Parathyroid adenoma (tissue), 2 donors: ENCODE measurements around the gene SLC17A9.

Experiments used
- H2AFZ ChIP-seq: fragments of 300-600 bp; sonication (generic); one replicate; pipeline ENCODE4 v1.7.0; 2017; ENCODE audit warnings: antibody characterized with exemption, mild to moderate bottlenecking
- H3K27ac ChIP-seq: fragments of 300-600 bp; sonication (generic); one replicate; pipeline ENCODE4 v1.7.0; 2017
- H3K27me3 ChIP-seq: fragments of 300-600 bp; sonication (generic); one replicate; pipeline ENCODE4 v1.7.0; 2017; ENCODE audit warnings: low read length; ENCODE audit not compliant: control insufficient read depth, insufficient read depth
- H3K36me3 ChIP-seq: fragments of 300-600 bp; sonication (generic); one replicate; pipeline ENCODE4 v1.7.0; 2017; ENCODE audit warnings: low read length; ENCODE audit not compliant: control insufficient read depth, insufficient read depth
- H3K4me1 ChIP-seq: fragments of 300-600 bp; sonication (generic); one replicate; pipeline ENCODE4 v1.7.0; 2017; ENCODE audit warnings: control low read depth
- H3K4me2 ChIP-seq: fragments of 300-600 bp; sonication (generic); one replicate; pipeline ENCODE4 v1.7.0; 2017; ENCODE audit warnings: low read length
- H3K4me3 ChIP-seq: fragments of 300-600 bp; sonication (generic); one replicate; pipeline ENCODE4 v1.7.0; 2017; ENCODE audit warnings: low read depth, low read length
- H3K79me2 ChIP-seq: fragments of 300-600 bp; sonication (generic); one replicate; pipeline ENCODE4 v1.7.0; 2017; ENCODE audit warnings: control low read depth
- H3K9ac ChIP-seq: fragments of 300-600 bp; sonication (generic); one replicate; pipeline ENCODE4 v1.7.0; 2017; ENCODE audit warnings: mild to moderate bottlenecking
- H3K9me3 ChIP-seq: fragments of 300-600 bp; sonication (generic); one replicate; pipeline ENCODE4 v1.7.0; 2017; ENCODE audit warnings: low read length; ENCODE audit not compliant: control insufficient read depth
- TF ChIP-seq, protein P1 (sequence below): fragments of 300-600 bp; sonication (generic); IDR thresholded peaks from one replicate; pipeline ENCODE4 v1.7.0; 2017; ENCODE audit warnings: antibody characterized with exemption, mild to moderate bottlenecking
- donor health status: primary hyperparathyroidism.

The SLC17A9 gene

DNA sequence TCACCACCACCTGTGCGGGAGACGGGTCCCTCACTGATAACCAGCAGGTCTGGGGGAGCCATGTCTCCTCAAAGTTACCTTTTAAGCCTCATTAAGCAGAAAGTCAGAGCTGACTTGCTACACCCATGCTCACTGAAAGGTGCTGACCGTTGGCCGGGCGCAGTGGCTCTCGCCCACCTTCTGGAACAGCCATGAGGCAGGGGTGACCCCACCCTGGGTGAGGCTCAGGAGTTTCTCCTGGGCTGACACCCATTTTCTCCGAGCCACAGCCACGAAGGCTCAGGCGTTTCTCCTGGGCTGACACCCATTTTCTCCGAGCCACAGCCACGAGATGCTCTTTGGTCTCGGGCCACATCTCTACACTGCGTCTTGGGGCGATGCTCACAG is 44.1 kb downstream of the SLC17A9 start:
- Histone ChIP-seq H2AFZ (no peak overlapping the region), H3K4me1 (no peaks in the 10 kb centered on the region), H3K4me2 (no peak overlapping the region), H3K9me3 (no peaks in the 10 kb centered on the region), H3K36me3 (no peaks in the 10 kb centered on the region), H3K4me3 (no peak overlapping the region), H3K9ac (no peak overlapping the region), H3K27ac (no peak overlapping the region), H3K27me3 (no peaks in the 10 kb centered on the region), H3K79me2 (no peaks in the 10 kb centered on the region)
- TF ChIP-seq, protein P1, sequence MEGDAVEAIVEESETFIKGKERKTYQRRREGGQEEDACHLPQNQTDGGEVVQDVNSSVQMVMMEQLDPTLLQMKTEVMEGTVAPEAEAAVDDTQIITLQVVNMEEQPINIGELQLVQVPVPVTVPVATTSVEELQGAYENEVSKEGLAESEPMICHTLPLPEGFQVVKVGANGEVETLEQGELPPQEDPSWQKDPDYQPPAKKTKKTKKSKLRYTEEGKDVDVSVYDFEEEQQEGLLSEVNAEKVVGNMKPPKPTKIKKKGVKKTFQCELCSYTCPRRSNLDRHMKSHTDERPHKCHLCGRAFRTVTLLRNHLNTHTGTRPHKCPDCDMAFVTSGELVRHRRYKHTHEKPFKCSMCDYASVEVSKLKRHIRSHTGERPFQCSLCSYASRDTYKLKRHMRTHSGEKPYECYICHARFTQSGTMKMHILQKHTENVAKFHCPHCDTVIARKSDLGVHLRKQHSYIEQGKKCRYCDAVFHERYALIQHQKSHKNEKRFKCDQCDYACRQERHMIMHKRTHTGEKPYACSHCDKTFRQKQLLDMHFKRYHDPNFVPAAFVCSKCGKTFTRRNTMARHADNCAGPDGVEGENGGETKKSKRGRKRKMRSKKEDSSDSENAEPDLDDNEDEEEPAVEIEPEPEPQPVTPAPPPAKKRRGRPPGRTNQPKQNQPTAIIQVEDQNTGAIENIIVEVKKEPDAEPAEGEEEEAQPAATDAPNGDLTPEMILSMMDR = no peak

DNA sequence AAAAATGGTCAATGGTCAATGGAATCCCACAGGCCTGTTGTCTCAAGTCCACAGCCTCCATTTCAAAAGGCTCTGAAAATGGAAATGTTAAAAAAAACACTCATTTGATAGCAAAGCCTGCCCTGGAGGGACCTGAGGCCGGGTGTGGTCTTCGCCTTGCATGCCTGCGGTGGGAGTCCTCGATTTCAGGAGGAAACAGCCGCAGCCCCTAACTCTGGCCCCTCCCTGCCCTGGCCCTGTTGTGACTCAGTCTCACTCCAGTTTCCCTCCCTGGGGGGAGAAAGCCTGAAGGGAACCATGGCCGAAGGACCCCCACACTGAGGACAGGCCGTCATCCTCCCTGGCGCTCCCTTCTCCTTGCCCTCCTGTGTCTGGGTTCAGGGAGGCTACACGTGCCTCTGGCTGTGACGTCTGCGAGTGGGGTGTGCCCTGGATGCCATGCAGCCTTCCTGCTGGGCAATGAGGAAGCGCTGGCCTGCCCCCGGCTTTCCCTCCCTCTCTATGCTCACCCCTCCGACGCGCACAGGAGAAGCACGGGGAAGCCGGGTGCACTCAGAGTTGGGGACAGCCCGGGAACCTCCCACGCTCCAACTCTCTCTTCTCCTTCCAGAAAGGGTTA is 45.0 kb downstream of the SLC17A9 start:
- Histone ChIP-seq H3K36me3 (no peaks in the 10 kb centered on the region), H3K4me1 (no peaks in the 10 kb centered on the region), H3K4me2 (no peak overlapping the region), H3K9ac (no peak overlapping the region), H3K79me2 (no peaks in the 10 kb centered on the region), H3K27ac (no peak overlapping the region), H3K4me3 (no peak overlapping the region), H2AFZ (no peak overlapping the region), H3K27me3 (no peaks in the 10 kb centered on the region), H3K9me3 (no peaks in the 10 kb centered on the region)
- TF ChIP-seq, protein P1 = no peak

- no peak overlapping the region for H3K4me3 ChIP-seq
- no peaks in the 10 kb centered on the region for H3K4me1 ChIP-seq
- H3K9me3 ChIP-seq = no peaks in the 10 kb centered on the region
- no peaks in the 10 kb centered on the region for H3K79me2 ChIP-seq
- no peaks in the 10 kb centered on the region for H3K36me3 ChIP-seq
- H2AFZ ChIP-seq = no peak overlapping the region
- no peaks in the 10 kb centered on the region for H3K27me3 ChIP-seq
- no peak overlapping the region for H3K27ac ChIP-seq
- H3K4me2 ChIP-seq = no peak overlapping the region
- H3K9ac ChIP-seq = no peak overlapping the region
- TF ChIP-seq, protein P1 = no peak
Measured at GRCh38 chr20:62998449-62998848, 45.9 kb downstream of the SLC17A9 start.

DNA sequence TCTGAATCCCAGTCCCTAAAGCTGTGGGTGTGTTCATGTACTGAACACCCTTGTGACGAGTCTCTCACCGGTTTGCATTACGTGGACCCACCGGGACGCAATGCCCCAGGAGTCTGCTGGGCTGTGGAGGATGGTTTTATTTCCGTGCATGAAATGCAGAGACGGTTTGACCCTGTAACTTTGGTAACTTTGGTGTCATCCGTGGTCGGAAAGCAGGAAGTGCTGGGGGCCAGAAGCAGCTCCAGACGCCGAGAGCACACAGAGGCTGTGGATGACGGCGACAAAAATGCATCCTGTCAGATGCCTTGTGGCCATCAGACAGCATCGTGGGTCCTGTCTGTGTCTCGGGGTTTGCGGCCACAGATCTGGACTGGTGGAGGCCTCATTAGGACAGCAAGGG is 47.1 kb downstream of the SLC17A9 start:
- no peak overlapping the region for H3K27ac ChIP-seq
- H3K9me3 ChIP-seq = no peaks in the 10 kb centered on the region
- no peaks in the 10 kb centered on the region for H3K4me1 ChIP-seq
- H3K79me2 ChIP-seq = no peaks in the 10 kb centered on the region
- H3K4me3 ChIP-seq = no peak overlapping the region
- H3K27me3 ChIP-seq = no peaks in the 10 kb centered on the region
- H3K4me2 ChIP-seq = no peak overlapping the region
- TF ChIP-seq, protein P1 = no peak
- H3K9ac ChIP-seq = no peak overlapping the region
- H2AFZ ChIP-seq = no peak overlapping the region
- no peaks in the 10 kb centered on the region for H3K36me3 ChIP-seq

DNA sequence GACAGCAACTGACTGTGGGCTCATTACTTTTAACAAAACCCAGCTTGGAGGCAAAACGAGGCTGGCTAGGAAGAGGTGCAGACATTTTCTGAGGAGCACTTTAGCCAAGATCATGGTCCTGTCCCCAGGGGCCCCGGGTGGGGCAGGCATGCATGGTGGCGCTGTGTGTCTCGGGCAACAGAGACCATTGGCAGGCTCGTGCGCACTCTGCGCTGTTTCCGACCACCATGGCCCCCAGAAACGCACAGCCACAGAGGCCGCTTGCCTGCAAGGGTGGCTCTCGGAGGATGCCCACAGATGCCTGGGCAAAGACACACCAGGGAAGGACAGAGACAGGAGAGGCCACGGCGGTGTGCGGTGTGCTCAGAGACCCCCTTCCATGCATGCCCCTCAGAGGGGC is 47.5 kb downstream of the SLC17A9 start:
- Histone ChIP-seq H3K4me1 (no peaks in the 10 kb centered on the region), H3K27ac (no peak overlapping the region), H3K36me3 (no peaks in the 10 kb centered on the region), H3K9me3 (no peaks in the 10 kb centered on the region), H3K4me3 (no peak overlapping the region), H3K79me2 (no peaks in the 10 kb centered on the region), H3K4me2 (no peak overlapping the region), H2AFZ (no peak overlapping the region), H3K27me3 (no peaks in the 10 kb centered on the region), H3K9ac (no peak overlapping the region)
- TF ChIP-seq, protein P1 = no peak
